HG03159 (cell line): ENCODE data around the gene KRTAP19-4.
"Not testable (repeated sequence)": the region's sequence is repeated elsewhere in the genome, so short reads cannot be mapped to it uniquely, and the experiment has no call there.

Experiments
- ATAC-seq: cut with Tn5 transposase; IDR thresholded peaks from one replicate; pipeline ENCODE4 v1.9.1; 2021; ENCODE audit warnings: mild to moderate bottlenecking, moderate library complexity; ENCODE audit not compliant: unreplicated experiment

Gene KRTAP19-4, protein sequence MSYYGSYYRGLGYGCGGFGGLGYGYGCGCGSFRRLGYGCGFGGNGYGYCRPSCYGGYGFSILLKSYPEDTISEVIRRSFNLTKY

DNA sequence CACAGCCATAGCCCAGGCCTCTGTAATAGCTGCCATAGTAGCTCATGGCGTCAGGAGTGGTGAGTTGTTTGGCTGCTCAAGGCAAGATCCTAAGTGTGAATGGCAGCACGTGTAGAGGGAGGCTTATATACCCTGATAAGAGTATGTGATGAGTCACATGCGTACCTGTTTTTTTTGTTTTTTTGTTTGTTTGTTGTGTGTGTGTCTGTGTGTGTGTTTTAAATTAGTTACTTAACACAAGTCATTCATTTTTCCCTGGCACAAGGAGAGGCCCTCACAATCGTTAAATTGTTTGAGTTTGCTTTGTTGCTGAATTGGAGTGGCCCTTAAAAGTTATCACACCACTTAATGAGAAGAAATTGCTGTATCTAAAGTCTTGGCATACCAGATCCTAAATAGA, at the start of gene KRTAP19-4:
Gene KRTAP19-4, minus strand, starts transcription at position 101 of the 400 bp plus-strand sequence. Its CDS starts 55 bp downstream, at position 46.
- ATAC-seq: no peak

DNA sequence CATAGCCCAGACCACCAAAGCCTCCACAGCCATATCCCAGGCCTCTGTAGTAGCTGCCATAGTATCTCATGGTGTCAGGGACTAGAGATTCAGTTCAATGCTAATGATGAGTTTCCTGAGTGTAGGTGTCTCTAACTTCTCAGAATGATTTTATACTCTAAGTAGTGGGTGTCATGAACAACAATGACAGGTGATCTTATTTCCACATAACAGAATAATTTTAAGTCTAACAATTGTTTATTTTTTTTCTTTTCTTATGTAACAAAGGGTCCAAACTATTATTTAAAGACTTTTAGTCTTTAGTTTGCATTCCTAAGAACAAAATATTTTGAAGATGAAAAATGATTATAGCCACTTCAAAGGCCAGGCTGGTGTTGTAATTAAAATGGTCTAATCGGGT, 44.8 kb upstream of the KRTAP19-4 start, which contains the start of gene KRTAP19-6:
Gene KRTAP19-6, minus strand, starts transcription at position 101 of the 400 bp plus-strand sequence. Its CDS starts 31 bp downstream, at position 70.
- no peak for ATAC-seq

DNA sequence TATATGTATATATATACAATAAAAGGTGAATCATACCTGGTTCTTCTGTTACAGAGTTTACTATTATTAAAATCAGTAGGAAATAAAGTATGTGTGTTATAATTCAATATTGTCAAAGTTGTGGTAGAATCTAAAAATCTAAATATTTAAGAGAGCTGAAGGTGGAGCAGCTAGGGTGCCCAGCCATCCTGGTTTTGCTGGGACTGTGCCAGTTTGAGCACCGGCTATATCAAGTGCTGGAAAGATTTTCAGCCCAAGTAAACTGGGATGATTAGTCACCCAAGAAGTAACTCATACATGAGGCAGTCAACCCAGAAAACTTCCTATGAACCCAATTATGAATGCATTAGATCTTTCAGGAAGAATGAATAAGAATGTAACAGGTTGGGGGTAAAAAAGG, 21.9 kb upstream of the KRTAP19-4 start:
- no peak for ATAC-seq

DNA sequence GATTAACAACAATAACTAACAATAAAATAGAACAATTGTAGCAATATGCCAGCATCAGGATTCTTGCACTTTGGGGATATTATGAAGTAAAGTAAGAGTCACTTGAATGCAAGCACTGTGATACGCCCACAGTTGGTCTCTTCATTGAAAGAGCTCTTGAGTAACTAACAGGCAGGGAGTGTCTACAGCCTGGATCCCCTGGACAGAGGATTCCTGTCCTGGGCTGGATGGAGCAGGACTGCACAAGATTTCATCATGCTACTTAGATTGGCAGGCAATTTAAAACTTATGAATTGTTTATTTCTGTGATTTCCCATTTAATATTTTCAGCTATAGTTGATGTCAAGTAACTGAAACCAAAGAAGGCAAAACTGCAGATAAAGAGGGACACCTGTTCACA, 18.7 kb upstream of the KRTAP19-4 start:
- no peak for ATAC-seq

DNA sequence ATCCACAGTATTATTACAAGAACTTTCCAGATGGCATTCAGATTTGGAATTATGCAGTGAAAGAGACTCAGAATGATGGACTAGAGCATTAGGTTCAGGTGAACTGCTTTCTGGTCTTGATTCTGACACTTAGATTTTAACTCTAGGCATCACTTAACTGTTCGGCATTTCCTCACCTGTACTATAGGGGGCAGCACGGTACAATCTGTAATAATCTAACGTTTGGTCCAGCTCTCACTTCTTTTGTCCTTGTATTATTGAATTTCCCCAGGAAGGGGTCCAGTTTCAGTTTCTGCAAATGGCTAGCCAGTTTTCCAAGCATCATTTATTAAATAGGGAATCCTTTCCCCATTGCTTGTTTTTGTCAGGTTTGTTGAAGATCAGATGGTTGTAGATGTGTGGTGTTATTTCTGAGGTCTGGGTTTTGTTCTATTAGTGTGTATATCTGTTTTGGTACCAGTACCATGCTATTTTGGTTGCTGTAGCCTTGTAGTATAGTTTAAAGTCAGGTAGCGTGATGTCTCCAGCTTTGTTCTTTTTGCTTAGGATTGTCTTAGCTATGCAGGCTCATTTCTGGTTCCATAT, 8.7 kb upstream of the KRTAP19-4 start:
- ATAC-seq: not testable (repeated sequence)

DNA sequence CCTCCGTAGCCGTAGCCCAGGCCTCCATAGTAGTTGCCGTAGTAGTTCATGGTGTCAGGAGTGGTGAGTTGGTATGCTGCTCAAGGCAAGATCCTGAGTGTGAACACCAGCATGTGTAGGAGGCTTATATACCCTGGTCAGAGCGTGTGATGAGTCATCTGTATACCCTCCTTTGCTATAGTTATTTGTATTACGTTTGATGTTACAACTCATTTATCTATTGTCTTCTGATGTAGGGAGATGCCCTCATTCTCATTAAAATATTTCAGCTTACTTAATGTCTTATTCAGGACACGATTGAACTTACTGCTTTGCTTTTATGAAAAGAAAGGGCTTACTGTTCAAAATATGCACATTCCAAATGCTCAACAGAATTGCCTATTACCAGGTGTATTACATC, 5.1 kb upstream of the KRTAP19-4 start, which contains the start of gene KRTAP19-5:
Gene KRTAP19-5, minus strand, starts transcription at position 101 of the 400 bp plus-strand sequence. Its CDS starts 51 bp downstream, at position 50.
- ATAC-seq: no peak

DNA sequence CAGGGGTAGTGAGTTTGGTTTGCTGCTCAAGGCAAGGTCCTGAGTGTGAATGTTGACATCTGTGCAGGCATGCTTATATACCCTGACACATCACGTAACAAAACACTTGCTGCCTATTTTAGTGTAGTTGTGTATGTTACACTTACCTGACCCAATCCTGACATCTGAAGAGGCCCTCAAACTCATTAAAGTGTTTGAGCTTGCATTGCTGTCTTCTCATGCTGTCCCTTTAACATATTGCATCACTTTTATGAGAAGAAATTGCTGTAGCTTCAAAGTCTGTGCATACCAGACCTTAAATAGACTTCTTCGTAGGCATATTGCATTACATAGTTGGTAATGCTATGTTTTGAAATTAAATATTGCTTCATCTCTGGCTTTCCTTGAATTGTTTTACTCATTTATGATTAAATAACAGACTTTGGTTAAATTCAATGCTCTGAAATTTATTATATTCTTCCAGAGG, 5.0 kb downstream of the KRTAP19-4 start, which contains the start of gene KRTAP19-3:
Gene KRTAP19-3, minus strand, starts transcription at position 51 of the 466 bp plus-strand sequence. CDS start 56 bp downstream, outside the sequence.
- ATAC-seq: no peak

DNA sequence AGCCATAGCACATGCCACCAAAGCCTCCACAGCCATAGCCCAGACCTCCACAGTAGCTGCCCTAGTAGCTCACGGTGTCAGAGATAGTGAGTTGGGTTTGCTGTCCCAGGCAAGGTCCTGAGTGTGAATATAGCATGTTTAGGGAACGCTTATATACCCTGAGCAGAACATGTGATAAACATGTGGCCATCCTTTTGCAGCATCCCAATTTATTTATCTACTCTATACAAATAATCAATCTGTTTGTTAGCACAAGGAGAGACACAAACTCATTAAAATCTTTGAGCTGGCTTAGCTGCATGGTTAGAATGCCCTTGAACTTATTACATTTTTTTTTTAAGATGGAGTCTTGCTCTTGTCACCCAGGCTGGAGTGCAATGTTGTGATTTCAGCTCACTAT, 9.6 kb downstream of the KRTAP19-4 start, which contains the start of gene KRTAP19-2:
Gene KRTAP19-2, minus strand, starts transcription at position 101 of the 400 bp plus-strand sequence. Its CDS starts 88 bp downstream, at position 13.
- no peak for ATAC-seq

DNA sequence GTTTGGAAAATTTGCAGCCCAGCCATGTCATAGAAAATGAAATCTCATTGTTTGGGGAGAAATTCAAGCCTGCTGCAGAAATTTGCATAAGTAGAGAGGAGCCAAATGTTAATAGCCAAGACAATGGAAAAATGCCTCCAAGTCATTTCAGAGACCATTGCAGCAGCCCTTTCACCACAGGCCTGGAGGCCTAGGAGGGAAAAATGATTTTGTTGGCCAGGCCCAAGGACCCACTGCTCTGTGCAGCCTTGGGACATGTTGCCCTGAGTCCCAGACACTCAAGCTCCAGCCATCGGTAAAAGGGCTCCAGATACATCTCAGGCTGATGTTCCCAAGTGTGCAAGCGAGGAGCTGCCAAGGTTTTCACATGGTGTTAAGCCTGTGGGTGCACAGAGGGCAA, 10.8 kb downstream of the KRTAP19-4 start:
- no peak for ATAC-seq

DNA sequence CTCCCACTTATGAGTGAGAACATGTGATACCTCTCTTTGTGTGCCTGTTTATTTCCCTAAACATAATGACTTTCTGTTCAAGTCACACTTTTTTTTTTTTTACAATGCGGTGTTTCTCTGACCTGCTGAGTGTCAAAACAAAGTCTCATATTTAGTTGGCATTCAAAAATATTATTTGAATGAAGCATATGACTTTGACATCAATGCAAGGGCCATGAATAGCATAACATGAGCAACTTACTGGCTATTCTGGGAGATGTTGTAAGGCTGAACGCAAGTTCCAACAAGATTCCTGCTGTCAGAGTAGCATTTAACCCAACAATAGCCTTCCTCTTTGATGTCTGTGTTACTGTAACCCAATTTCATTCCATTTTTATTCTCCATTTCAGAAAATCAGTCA, 14.8 kb downstream of the KRTAP19-4 start:
- no peak for ATAC-seq

DNA sequence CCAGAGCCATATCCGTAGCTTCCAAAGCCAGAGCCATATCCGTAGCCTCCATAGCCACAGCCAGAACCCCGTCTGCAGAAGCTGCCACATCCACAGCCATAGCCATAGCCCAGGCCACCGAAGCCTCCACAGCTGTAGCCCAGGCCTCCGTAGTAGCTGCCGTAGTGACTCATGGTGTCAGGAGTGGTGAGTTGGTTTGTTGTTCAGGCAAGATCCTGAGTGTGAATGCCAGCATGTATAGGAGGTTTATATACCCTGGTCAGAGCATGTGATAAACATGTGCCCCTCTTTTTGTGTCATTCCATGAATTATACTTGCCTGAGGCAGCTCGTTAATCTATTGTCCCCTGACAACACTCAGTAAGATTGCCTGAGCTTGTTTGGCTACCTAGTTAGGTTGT, 16.8 kb downstream of the KRTAP19-4 start, which contains the start of gene KRTAP19-1:
Gene KRTAP19-1, minus strand, starts transcription at position 223 of the 400 bp plus-strand sequence. Its CDS starts 50 bp downstream, at position 173.
- ATAC-seq: no peak

DNA sequence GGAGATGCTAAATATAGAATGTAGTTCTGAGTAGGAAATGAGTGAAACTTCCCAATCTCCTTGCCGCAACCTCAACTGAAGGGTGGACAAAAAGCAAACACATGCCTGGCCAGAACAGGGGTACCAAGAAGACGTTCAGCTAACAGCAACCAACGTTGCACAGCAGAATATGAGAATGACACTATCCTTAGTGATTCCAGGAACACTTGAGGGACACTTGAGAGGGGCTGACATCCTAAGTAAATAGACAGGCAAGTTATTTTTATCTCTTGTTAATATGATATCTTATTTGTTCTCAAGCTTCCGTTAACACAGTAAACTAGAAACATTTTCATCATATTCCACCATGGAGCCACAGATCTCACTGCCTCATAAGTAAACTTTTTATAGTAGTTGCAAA, 17.7 kb downstream of the KRTAP19-4 start:
- no peak for ATAC-seq

DNA sequence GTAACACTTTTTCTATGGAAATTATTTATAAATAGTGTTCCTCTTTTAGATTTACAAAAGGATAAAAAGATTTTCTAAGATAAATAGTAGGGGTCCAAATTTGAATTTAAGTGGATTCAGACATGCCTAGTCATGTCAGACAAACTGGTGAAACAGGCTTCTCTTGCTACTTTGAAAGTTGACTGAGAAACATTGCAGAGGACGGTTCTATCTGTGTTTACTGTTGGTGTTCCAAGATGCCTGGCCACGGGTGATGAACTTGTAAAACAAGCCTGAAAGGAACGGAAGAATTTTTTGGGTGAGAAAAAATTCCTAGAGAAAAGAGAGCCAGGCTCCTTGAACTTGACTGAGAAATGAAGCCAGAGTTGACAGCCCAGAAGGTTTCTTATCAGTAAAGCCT, 19.0 kb downstream of the KRTAP19-4 start:
- no peak for ATAC-seq

DNA sequence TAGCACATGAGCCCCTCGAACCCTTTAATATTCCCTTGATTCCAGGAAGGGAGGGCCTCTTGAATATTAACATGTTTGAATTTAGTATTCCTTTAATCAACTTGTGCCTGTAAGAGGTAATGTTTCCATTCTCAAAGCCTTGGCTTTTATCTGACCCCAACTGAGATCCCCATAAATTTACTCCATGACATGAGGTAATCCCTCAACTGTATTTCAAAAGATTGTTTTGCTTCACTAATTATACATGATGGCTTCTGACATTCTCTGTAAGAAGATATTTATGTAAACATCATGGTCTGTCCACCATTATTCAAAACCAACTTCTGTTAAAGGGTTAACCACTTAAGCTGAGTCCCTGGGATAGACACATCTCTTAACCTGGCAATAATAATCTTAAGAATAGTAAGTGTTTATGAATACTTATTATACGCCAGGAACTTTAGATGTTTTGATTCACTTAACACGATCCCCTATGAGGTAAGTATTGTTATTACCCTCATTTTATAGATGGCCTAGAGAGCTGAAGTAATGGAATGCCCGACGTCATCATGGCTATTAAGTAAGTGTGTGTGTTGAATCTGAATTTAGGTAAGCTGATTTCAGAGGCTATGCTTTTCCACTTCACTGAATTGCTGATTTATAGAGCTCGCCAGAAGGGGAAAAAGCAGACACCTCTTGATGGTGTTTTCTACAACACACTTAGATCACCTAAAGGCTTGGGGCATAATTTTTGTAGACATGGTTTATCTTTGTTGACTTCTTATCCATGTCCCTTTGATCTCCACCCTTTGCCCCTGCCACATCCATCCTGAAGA, 27.9 kb downstream of the KRTAP19-4 start:
- ATAC-seq: no peak

DNA sequence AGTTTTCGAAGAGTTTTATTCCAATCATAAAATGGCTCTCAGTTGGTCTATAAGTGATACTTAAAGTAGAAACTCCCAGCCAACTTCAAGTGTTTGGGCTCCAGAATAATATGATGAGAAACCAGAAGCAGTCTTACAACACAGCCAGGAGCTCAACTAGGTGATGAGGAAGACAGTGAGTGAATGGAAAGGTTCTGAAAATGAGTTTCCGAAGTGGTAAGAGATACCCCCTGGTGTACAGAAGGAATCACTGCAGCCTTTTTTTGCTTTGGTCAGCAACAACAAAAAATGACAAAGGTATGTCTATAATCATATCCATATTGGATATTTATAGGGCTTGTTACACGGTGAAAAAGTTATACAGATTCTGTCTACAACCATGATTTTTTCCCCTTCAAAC, 33.3 kb downstream of the KRTAP19-4 start:
- ATAC-seq: no peak

DNA sequence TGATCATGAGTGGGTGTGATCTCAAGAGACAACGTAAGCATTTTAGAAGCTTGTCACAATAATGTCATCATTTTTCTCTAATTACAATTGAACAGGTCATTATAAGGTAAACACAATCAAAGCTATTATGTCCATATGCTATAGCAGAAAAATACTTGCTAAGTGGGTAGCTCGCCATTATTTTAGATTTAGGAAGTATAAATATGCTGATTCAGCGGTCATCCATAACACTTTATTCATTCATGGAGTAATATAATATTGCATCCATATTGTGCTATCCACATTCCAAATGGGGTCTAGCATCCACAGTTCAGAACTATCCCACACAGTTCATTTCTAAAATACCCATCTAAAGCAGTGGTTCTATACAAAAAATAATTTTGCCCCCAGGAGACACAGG, 48.5 kb downstream of the KRTAP19-4 start:
- no peak for ATAC-seq

DNA sequence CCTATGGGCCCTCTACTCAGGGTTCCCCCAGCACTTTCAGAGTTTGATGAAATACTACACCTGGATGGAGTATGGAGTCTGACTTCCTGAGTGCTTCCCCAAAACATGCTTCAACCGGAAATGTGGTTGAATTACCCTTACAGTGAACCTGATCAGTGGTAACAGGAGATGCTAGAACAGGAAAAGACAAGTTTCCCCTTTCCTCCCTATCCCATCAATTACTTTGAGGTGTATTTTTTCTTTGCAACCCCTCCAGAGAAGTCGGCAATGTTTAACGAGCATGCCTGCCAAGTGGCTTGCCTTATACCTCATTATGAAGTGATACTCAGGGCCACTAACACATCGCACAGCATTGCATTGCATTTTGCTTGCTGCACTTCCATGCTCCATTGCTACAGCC, 49.9 kb downstream of the KRTAP19-4 start:
- no peak for ATAC-seq
